SK-N-SH treated with all-trans-retinoic acid at 6 μM for 48 hours (cell line): ENCODE data around the gene CACNB4.

Experiments used
- ATAC-seq: fragments of 200-7000 bp; cut with Tn5 transposase; 3 replicates; pipeline ENCODE4 v1.9.1; 2020; ENCODE audit warnings: mild to moderate bottlenecking, moderate library complexity
- ARNTL ChIP-seq: fragments of 450-650 bp; formaldehyde crosslinking; IDR thresholded peaks from 2 replicates; pipeline ENCODE4 v1.5.0; 2020; ENCODE audit warnings: low read depth, mild to moderate bottlenecking, moderate library complexity, borderline replicate concordance
- BACH2 ChIP-seq: fragments of 250-450 bp; sonication (Bioruptor Pico); IDR thresholded peaks from 2 replicates; pipeline ENCODE4 v1.9.0; 2021; ENCODE audit warnings: mild to moderate bottlenecking, borderline replicate concordance
- CREB5 ChIP-seq: fragments of 250-450 bp; sonication (Bioruptor Pico); IDR thresholded peaks from 2 replicates; pipeline ENCODE4 v1.5.1; 2020; ENCODE audit warnings: low read depth, mild to moderate bottlenecking, moderate library complexity
- CSDC2 ChIP-seq: fragments of 250-450 bp; sonication (Bioruptor Pico); IDR thresholded peaks from 2 replicates; pipeline ENCODE4 v1.5.0; 2020; ENCODE audit warnings: mild to moderate bottlenecking, moderate library complexity
- CSRNP3 ChIP-seq: fragments of 250-450 bp; sonication (Bioruptor Pico); IDR thresholded peaks from 2 replicates; pipeline ENCODE4 v1.5.1; 2021; ENCODE audit warnings: mild to moderate bottlenecking, moderate library complexity
- ESRRG ChIP-seq: fragments of 250-450 bp; sonication (Bioruptor Pico); IDR thresholded peaks from 2 replicates; pipeline ENCODE4 v1.6.1; 2021; ENCODE audit warnings: mild to moderate bottlenecking
- GLIS3 ChIP-seq: fragments of 250-450 bp; sonication (Bioruptor Pico); IDR thresholded peaks from 2 replicates; pipeline ENCODE4 v1.5.0; 2020; ENCODE audit warnings: mild to moderate bottlenecking, moderate library complexity
- ISL1 ChIP-seq: fragments of 250-450 bp; sonication (Bioruptor Pico); IDR thresholded peaks from 2 replicates; pipeline ENCODE4 v2.1.2; 2022; ENCODE audit warnings: mild to moderate bottlenecking, moderate library complexity
- OSR1 ChIP-seq: fragments of 250-450 bp; sonication (Bioruptor Pico); IDR thresholded peaks from 2 replicates; pipeline ENCODE4 v1.8.0; 2022; ENCODE audit warnings: moderate library complexity, mild to moderate bottlenecking, inconsistent platforms
- POU6F1 ChIP-seq: fragments of 250-450 bp; sonication (Bioruptor Pico); IDR thresholded peaks from 2 replicates; pipeline ENCODE4 v1.8.0; 2021; ENCODE audit warnings: low read depth, mild to moderate bottlenecking, moderate library complexity, borderline replicate concordance
- PPARA ChIP-seq: fragments of 250-450 bp; sonication (Bioruptor Pico); IDR thresholded peaks from 2 replicates; pipeline ENCODE4 v1.5.0; 2020; ENCODE audit warnings: mild to moderate bottlenecking, borderline replicate concordance
- RARB ChIP-seq: fragments of 250-450 bp; sonication (Bioruptor Pico); IDR thresholded peaks from 2 replicates; pipeline ENCODE4 v1.8.0; 2021; ENCODE audit warnings: mild to moderate bottlenecking, moderate library complexity
- TCF4 ChIP-seq: fragments of 250-450 bp; sonication (Bioruptor Pico); IDR thresholded peaks from 2 replicates; pipeline ENCODE4 v1.8.0; 2021; ENCODE audit warnings: mild to moderate bottlenecking, moderate library complexity, borderline replicate concordance
- TOX ChIP-seq: fragments of 250-450 bp; sonication (Bioruptor Pico); IDR thresholded peaks from 2 replicates; pipeline ENCODE4 v1.8.0; 2021; ENCODE audit warnings: mild to moderate bottlenecking, moderate library complexity, borderline replicate concordance
- TSHZ2 ChIP-seq: fragments of 250-450 bp; sonication (Bioruptor Pico); IDR thresholded peaks from 2 replicates; pipeline ENCODE4 v1.5.0; 2020; ENCODE audit warnings: mild to moderate bottlenecking, moderate library complexity
- ZC3H10 ChIP-seq: fragments of 250-450 bp; sonication (Bioruptor Pico); IDR thresholded peaks from 2 replicates; pipeline ENCODE4 v1.5.1; 2021; ENCODE audit warnings: mild to moderate bottlenecking, moderate library complexity
- ZFP3 ChIP-seq: fragments of 250-450 bp; sonication (Bioruptor Pico); IDR thresholded peaks from 2 replicates; pipeline ENCODE4 v1.5.0; 2020; ENCODE audit warnings: mild to moderate bottlenecking, moderate library complexity
- ZFP30 ChIP-seq: fragments of 450-650 bp; formaldehyde crosslinking; IDR thresholded peaks from 2 replicates; pipeline ENCODE4 v1.5.0; 2022; ENCODE audit warnings: mild to moderate bottlenecking, moderate library complexity
- ZNF565 ChIP-seq: fragments of 450-650 bp; formaldehyde crosslinking; conservative IDR thresholded peaks from 2 replicates; pipeline ENCODE4 v1.5.0; 2020; ENCODE audit warnings: low read depth, mild to moderate bottlenecking, moderate library complexity
- ZNF70 ChIP-seq: fragments of 450-650 bp; formaldehyde crosslinking; IDR thresholded peaks from 2 replicates; pipeline ENCODE4 v1.5.0; 2020; ENCODE audit warnings: mild to moderate bottlenecking, moderate library complexity
- ZNF8 ChIP-seq: fragments of 450-650 bp; formaldehyde crosslinking; IDR thresholded peaks from 2 replicates; pipeline ENCODE4 v1.5.0; 2020; ENCODE audit warnings: mild to moderate bottlenecking, moderate library complexity

The CACNB4 gene

GRCh38 chr2:151928380-151928779, 170.5 kb downstream of the CACNB4 start:
- TF ChIP-seq TSHZ2 (CRISPR knock-in tag), result no peak
- no peak for TF ChIP-seq CSDC2 (CRISPR knock-in tag)
- TF ChIP-seq POU6F1 (CRISPR knock-in tag), result no peak
- no peak for TF ChIP-seq TCF4
- TF ChIP-seq ARNTL, result no peak
- no peak for TF ChIP-seq PPARA (CRISPR knock-in tag)
- TF ChIP-seq ISL1 (CRISPR knock-in tag), result no peak
- no peak for TF ChIP-seq CREB5 (CRISPR knock-in tag)
- TF ChIP-seq RARB (CRISPR knock-in tag), result no peak
- no peak for TF ChIP-seq TOX
- no peak for TF ChIP-seq GLIS3
- no peak for TF ChIP-seq ZNF8 (CRISPR knock-in tag)
- TF ChIP-seq ZNF70 (CRISPR knock-in tag), result no peak
- TF ChIP-seq OSR1 (CRISPR knock-in tag), result no peak
- no peak for TF ChIP-seq ZC3H10 (CRISPR knock-in tag)
- TF ChIP-seq ZFP30 (CRISPR knock-in tag), result no peak
- TF ChIP-seq BACH2 (CRISPR knock-in tag), result no peak
- TF ChIP-seq, all 23 proteins: peak for 0
- ATAC-seq, result no peak

GRCh38 chr2:151927501-151928221, 171.2 kb downstream of the CACNB4 start:
- TF ChIP-seq ZFP3 (CRISPR knock-in tag) (no peak), ISL1 (CRISPR knock-in tag) (no peak), CSRNP3 (no peak), OSR1 (CRISPR knock-in tag) (no peak), TOX (no peak), ESRRG (CRISPR knock-in tag) (no peak), ARNTL (no peak), ZNF565 (no peak), BACH2 (CRISPR knock-in tag) (no peak), POU6F1 (CRISPR knock-in tag) (no peak), TSHZ2 (CRISPR knock-in tag) (no peak), RARB (CRISPR knock-in tag) (no peak), GLIS3 (no peak)
- no peak for ATAC-seq
